Esophagus mucosa (tissue), 1 donor: ENCODE measurements around the gene F13A1. TPM values are rescaled to one million over a fixed set of nuclear protein-coding genes. Genes with fewer than 3 reads are reported as not detected.

Experiments
- ATAC-seq: fragments of 200-7000 bp; cut with Tn5 transposase; one replicate; pipeline ENCODE4 v1.9.1; 2020
- total RNA-seq: library from RNA; stranded (reverse); gene quantifications from one replicate; pipeline ENCODE4 v1.2.4, GENCODE V29; 2023
- donor health status: DM: yes; HTN: yes; CAD: no.

F13A1 gene
- total RNA-seq, 1 donor from 2014 or later = 2.8 TPM

DNA sequence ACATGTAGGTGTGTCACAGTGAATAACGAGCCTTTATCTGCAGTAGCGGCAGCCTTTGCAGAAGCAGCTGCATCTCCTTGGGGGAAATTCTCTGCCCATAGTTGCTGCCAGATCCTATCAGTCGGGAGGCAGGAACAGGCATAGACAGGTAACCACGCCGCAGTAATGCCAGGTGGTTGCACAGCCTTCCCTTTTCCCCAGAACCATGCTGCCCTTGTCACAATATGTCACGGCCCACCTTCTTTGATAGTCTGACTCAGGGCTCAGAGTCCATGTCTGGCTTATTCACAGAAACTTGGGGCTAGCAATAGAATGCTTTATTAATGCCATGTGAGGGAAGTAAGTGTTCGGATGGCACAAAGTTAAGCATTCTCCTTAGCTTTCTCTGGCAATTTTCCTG is 76.6 kb downstream of the F13A1 start:
- no peak for ATAC-seq

DNA sequence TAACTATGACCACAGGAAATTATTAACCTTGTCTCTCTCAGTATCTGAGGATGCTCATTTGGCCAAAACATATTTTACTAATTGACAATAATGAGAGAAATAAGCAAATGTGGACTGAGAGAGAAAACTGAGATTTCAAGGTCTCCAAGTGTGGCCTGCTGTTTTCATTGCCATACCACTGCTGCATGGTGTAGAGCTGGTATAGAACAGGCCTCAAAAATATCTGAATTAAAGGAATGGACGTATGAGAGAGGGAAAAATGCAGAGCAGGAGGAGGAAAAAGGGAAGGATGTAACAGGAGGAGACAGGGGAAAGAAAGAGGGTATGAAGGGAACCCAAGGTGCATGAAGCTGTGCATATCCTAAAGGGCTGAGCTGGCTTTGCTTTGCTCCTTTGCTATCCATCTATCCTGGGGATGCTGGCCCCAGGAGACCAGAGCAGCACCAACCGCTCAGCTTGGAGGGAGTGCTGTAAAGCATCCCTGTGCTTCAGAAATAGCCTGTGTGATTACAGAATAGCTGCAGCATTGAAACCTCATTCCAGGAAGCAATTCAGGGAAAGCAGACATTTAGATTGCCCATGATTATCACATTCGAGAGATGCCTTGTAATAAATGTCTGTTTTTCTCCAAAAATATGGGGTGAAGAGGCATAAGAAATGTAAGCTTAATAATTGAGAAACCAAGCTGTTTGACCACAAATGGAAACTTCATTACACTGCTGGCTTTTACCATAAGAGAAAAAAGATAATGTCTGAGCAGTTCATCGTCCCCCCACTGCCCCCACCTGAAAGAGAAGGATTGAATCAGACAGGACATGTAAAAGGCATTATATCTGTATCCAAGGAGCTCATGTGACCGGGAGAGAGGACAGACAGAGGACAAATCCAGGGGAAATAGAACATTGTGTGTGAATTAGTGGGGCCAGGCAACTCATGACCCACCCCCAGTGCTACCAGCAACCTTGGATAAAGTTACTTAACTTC is 80.6 kb downstream of the F13A1 start:
- ATAC-seq = no peak

GRCh38 chr6:6236730-6237469 is 83.6 kb downstream of the F13A1 start:
- no peak for ATAC-seq

GRCh38 chr6:6235786-6236185 is 84.7 kb downstream of the F13A1 start:
- ATAC-seq = no peak

GRCh38 chr6:6234963-6235362 is 85.5 kb downstream of the F13A1 start:
- no peak for ATAC-seq

GRCh38 chr6:6230286-6230685 is 90.2 kb downstream of the F13A1 start:
- ATAC-seq = no peak

- ATAC-seq = no peak
Observed at GRCh38 chr6:6227896-6228295, 92.6 kb downstream of the F13A1 start.

DNA sequence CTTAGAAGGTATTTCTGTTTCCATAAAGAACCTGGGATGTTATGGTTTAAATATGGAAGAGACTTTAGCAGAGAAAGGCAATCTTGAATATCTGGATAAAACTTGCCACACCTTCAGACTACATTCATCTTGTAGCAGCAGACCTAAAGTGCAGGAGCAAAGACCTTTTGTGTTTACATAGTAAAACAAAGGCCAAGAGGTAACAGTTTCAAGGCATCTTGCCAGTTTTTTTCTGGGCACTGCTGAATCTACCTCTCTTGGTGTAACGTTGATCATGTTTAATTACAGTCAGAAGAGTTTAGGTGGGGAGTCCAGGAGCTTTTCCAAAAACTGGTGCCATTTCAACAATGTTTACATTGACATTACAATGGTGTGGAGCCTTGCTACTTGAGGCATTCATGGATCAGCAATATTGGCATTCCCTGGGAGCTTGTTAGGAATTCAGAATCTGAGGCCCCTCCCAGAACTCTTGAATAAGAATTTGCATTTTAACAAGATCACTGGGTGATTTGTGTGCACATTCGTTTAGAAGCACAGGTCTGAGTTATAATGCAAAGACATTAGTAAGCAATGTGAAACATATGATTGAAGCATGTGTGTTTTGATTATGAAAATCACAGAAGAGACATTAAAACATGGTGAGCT is 94.5 kb downstream of the F13A1 start:
- ATAC-seq = no peak

GRCh38 chr6:6224933-6225486 is 95.5 kb downstream of the F13A1 start:
- ATAC-seq = no peak

DNA sequence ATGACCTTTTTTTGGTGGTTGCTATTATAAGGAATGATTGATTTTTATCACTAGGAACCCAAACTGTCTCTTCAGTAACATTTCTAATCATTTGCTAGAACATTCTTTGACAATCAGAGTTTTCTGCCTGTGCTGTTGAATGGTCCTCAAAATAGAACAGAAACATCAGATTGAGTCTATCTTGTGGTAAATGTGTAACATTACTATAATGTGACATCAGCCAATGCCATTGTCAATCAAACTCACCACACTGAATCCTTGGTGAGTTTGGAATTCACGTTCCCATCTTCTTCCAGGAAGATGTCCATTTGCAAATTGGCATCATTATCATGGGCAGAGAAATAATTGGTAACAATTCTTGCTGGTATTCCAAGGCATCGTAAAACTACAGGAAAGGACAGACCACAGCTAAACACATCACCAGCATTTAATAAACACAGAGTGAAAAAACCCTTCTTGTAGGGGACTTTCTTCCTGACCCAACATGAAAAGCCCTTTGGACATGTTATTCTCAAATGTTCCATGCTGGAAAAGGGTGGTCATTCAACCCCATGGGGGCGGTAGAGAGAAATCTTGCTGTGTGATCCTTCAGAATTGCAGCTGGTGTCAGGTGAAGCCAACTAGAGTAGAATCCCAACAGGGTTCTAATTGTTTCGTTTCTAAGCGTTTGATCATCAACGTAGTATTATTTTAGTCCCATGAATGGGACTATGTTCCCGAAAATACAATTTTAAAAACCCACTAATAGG is 98.5 kb downstream of the F13A1 start:
- ATAC-seq = no peak

DNA sequence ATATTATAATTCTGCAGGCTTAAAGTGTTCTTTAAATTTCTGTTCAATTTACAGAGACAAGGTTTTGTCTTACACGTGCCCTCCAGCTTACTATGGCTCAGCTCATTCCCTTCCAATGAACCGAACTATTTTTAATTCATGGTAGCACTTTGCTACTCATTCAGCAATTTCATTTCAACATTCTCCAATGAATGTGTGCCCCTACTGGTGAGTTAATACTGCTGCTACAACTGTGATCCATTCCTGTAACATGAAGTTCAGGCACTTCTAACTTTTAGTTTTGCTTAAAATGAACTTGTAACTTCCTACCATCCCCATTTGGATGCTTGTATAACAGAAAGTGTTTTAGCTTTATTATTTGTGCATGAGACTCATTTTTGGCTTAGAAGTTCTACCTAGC is 99.7 kb downstream of the F13A1 start:
- no peak for ATAC-seq

DNA sequence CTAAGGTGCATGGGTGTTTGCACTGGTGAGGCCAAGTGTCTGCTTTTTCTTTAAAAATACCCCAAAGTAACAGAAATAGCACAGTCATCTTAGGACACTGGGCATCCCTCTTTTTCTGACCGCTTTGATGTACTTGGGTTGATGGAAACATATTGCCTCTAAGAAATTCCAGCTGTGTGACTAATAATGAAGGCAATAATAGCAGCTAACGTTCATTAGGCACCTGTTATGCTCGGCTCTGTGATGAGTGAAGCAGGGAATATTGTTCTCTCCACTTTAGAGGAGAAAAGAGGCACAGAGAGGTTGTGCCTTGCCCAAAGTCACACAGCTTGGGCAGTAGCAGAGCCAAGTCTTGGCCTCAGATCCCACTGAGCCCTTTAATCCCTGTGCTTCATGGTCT is 100.7 kb downstream of the F13A1 start:
- ATAC-seq = no peak

DNA sequence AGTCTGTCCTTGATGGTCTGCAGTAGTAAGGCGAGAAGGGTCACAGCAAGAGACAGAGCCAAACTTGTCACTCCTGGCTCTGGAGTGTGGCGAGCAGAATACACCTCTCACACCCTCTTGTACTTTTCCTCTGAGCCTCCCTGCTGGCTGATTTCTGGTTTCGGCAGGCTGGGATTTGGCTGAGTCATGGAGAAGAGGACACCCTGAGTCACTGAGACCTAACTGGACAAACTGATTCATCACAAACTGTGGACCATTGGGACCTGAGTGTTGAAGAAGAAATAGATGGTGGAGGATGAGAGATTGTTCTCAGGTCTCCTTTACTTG is 101.7 kb downstream of the F13A1 start:
- no peak for ATAC-seq

DNA sequence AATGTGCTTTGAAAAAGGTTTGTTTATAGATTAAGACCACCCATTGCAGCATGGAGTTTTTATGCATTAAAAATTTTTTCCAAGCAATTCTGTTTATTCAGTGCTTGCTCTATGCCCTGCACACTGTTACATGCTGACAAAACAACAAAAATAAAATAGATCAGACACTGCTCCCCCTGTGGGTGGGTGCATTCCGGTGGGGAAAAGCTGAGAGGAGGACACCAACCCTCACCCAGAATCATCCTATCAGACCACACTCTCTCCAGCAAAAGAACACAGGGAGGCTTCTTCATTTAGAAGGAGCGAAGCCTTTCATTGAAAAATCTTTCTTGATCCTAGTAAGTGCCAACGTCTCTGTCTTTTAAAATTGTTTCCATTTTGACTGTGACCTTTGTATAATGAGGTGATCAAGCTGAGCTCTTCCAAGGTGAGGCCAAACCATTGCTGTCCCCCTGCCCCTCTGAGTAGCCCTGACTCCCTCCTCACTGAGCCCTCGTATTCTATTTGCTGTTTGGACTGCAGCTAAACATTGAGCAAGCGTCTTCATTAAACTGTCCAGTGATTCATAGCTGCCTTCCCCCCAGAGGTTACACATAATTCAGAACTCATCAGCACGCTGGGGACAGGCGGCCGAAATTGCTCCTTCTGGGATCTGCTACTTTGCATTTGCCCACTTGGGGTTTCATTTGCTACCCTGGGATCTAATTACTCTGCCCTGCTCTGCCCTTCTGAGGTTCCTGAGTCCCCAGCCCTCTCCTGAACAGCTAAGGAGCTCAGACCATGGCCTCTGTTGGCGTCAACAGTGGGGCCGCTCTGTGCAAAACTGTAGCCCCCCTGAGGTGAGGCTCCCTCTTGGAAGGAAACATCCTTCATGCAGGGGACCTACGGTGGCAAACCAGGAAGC is 102.4 kb downstream of the F13A1 start:
- ATAC-seq = no peak

- ATAC-seq = no peak
Observed at GRCh38 chr6:6210994-6211393, 109.5 kb downstream of the F13A1 start.

DNA sequence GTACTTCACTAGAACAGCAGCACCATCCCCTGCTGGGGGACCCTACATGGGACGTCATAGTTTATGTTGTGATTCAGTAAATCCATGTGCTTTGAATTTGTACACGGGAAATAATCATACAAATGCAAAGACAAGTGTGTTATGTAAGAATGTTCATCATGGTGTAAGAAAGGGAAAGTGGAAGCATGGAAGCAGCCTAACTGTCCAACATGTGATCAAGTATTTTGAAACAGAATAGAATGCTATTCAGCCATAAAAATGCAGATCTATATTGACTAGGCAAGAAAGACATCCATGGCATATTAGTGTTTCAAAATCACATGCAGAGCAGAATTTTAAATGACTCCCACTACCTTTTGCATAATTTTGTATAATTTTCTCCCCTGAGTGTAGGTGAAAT is 117.6 kb downstream of the F13A1 start:
- no peak for ATAC-seq

DNA sequence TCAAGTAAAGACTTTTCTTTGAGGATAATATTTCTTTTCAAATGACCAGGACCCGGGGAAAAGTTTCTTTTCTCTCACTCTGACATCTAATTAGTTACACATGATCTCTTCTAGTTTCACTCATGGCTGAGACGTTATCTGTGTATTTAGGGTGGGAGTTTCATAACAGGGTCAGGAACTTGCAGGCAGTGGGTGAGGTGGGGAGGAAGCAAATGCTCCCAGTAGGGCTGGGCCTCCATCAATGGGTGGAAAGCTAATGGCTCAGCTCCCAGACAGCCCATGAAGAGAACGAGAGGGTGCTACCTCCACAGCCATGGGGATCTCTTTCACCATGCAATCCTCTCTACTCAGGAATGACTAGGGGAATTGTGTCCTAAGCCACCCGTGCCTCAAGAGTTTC is 119.3 kb downstream of the F13A1 start:
- no peak for ATAC-seq

GRCh38 chr6:6199678-6200077 is 120.8 kb downstream of the F13A1 start:
- no peak for ATAC-seq

GRCh38 chr6:6196762-6197161 is 123.7 kb downstream of the F13A1 start:
- ATAC-seq = no peak

DNA sequence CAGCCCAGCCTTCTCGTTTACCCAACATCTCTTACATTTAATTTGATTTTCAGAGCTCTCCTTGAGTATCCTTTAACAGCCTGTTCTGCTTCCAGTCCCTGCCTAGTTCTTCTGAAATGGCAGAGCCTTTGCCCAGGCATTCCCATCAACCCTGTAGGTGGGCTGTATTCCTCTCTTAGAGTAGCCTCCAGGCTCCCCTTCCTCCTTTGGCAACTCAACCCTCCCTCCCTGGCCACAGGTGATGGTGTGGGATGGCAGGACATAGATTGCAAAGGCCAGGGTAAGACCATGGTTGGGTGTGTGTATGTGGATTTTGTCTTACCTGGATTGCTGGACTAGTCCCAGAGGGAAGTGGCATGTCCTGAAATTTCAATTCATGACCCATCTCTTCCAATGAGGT is 125.4 kb downstream of the F13A1 start:
- ATAC-seq = no peak

DNA sequence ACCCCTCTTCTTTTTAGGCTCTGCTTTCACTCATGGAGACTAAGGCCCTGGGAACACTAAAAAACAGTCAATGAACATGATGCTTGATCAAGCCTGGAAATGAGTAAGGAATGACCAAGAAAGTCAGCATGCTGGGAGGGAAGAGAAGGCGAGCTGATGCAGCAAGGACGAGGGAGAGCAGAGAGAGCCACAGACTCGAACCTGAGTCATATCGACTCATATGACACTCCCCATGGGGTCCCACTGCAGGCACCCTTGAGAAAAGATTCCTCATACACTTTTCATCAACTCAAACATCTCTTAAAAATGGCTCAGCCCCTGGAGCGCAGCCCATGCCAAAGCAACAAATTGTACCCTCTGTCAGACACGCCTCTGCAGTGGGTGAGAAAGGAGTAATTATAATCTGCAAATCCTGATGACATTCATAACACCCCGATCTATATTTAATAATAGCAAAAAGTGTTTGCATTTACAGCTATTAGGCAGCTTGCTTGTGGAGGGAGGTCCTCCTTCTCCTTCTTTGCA is 127.2 kb downstream of the F13A1 start:
- ATAC-seq = no peak
